Measurements from ENCODE around the gene DDX3X.
"Not testable (repeated sequence)": the region's sequence is repeated elsewhere in the genome, so short reads cannot be mapped to it uniquely, and the experiment has no call there.

DDX3X gene

GRCh38 chrX:41371575-41371974 is 37.6 kb downstream of the DDX3X start:
- DNase-seq (ENCODE audit: low read depth in 2 of 2): not testable (repeated sequence)

GRCh38 chrX:41373989-41374606 is 40.1 kb downstream of the DDX3X start:
- DNase-seq (ENCODE audit: low read depth in 2 of 2): no peak

GRCh38 chrX:41377624-41378023 is 43.7 kb downstream of the DDX3X start:
- peak in 1 of 2 donors; percentile 7 for DNase-seq (ENCODE audit: low read depth in 2 of 2)

GRCh38 chrX:41381685-41382084 is 47.7 kb downstream of the DDX3X start:
- DNase-seq (ENCODE audit: low read depth in 2 of 2): no peak

- DNase-seq (ENCODE audit: low read depth in 2 of 2): no peak
Measured at GRCh38 chrX:41382714-41383645, 49.0 kb downstream of the DDX3X start.

GRCh38 chrX:41384051-41384705 is 50.2 kb downstream of the DDX3X start:
- peak in 1 of 2 donors; percentile 27 for DNase-seq (ENCODE audit: low read depth in 2 of 2)

- DNase-seq (ENCODE audit: low read depth in 2 of 2): no peak
Measured at GRCh38 chrX:41386222-41386990, 52.4 kb downstream of the DDX3X start.

GRCh38 chrX:41388543-41388942 is 54.6 kb downstream of the DDX3X start:
- no peak for DNase-seq (ENCODE audit: low read depth in 2 of 2)

GRCh38 chrX:41389311-41389888 is 55.4 kb downstream of the DDX3X start:
- DNase-seq (ENCODE audit: low read depth in 2 of 2): no peak

GRCh38 chrX:41390576-41390975 is 56.6 kb downstream of the DDX3X start:
- not testable (repeated sequence) for DNase-seq (ENCODE audit: low read depth in 2 of 2)

- no peak for DNase-seq (ENCODE audit: low read depth in 2 of 2)
Measured at GRCh38 chrX:41391606-41392005, 57.6 kb downstream of the DDX3X start.

GRCh38 chrX:41394293-41394692 is 60.3 kb downstream of the DDX3X start:
- DNase-seq (ENCODE audit: low read depth in 2 of 2): no peak

- DNase-seq (ENCODE audit: low read depth in 2 of 2): no peak
Measured at GRCh38 chrX:41397219-41397618, 63.3 kb downstream of the DDX3X start.

GRCh38 chrX:41397768-41398167 is 63.8 kb downstream of the DDX3X start:
- no peak for DNase-seq (ENCODE audit: low read depth in 2 of 2)

GRCh38 chrX:41402556-41402955 is 68.6 kb downstream of the DDX3X start:
- not testable (repeated sequence) for DNase-seq (ENCODE audit: low read depth in 2 of 2)

- DNase-seq (ENCODE audit: low read depth in 2 of 2): no peak
Measured at GRCh38 chrX:41405551-41405950, 71.6 kb downstream of the DDX3X start.

- no peak for DNase-seq (ENCODE audit: low read depth in 2 of 2)
Measured at GRCh38 chrX:41406201-41406600, 72.2 kb downstream of the DDX3X start.

GRCh38 chrX:41407816-41408215 is 73.9 kb downstream of the DDX3X start:
- DNase-seq (ENCODE audit: low read depth in 2 of 2): no peak

- DNase-seq (ENCODE audit: low read depth in 2 of 2): no peak
Measured at GRCh38 chrX:41408576-41408975, 74.6 kb downstream of the DDX3X start.

GRCh38 chrX:41409006-41409405 is 75.0 kb downstream of the DDX3X start:
- DNase-seq (ENCODE audit: low read depth in 2 of 2): no peak

GRCh38 chrX:41411222-41411621 is 77.3 kb downstream of the DDX3X start:
- DNase-seq (ENCODE audit: low read depth in 2 of 2): not testable (repeated sequence)
